Skeletal muscle satellite cell (primary cell): ENCODE measurements around the gene RASSF7.

Experiments
- H3K27me3 ChIP-seq: 2 replicates; pipeline ENCODE4 v1.7.0; 2013; ENCODE audit warnings: low read length; ENCODE audit not compliant: control insufficient read depth, insufficient read depth
- H3K36me3 ChIP-seq: 2 replicates; pipeline ENCODE4 v1.7.0; 2013; ENCODE audit warnings: mild to moderate bottlenecking, control low read depth, low read length; ENCODE audit not compliant: insufficient read depth
- H3K4me1 ChIP-seq: 2 replicates; pipeline ENCODE4 v1.7.0; 2013; ENCODE audit warnings: low read length; ENCODE audit not compliant: control insufficient read depth, insufficient read depth
- H3K4me2 ChIP-seq: 2 replicates; pipeline ENCODE4 v1.7.0; 2013; ENCODE audit warnings: mild to moderate bottlenecking, low read length
- H3K4me3 ChIP-seq: 2 replicates; pipeline ENCODE4 v1.7.0; 2013; ENCODE audit warnings: low read length
- H3K9ac ChIP-seq: 2 replicates; pipeline ENCODE4 v1.7.0; 2013; ENCODE audit warnings: mild to moderate bottlenecking, low read depth, low read length, moderate library complexity
- H3K9me3 ChIP-seq: replicated peaks from 2 replicates; pipeline ENCODE4 v1.7.0; 2013; ENCODE audit warnings: mild to moderate bottlenecking, control low read depth, low read length

The RASSF7 gene

DNA sequence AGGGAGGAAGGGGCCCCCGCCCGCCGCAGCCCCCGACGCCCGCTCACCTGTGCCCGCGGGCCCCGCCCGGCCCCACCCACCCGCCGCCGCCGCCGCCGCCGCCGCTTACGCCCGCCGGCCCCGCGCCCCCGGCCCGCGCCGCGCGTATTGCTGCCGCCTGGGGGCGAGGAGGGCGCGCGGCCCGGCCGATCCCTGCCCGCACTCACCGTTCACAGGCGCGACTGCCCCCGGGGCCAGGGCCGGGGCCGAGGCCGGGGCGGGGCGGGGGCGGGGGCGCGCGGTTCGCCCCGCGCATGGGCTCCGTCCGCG lies 25.6 kb upstream of the RASSF7 start:
- H3K4me1 ChIP-seq, result peaks cover 24% of the 10 kb centered on the region
- H3K9me3 ChIP-seq, result no peaks in the 10 kb centered on the region
- H3K9ac ChIP-seq, result peak overlapping the region; percentile 87
- H3K36me3 ChIP-seq, result peaks cover 23% of the 10 kb centered on the region
- H3K4me2 ChIP-seq, result peak overlapping the region; percentile 87
- H3K4me3 ChIP-seq, result peak overlapping the region; percentile 98
- no peaks in the 10 kb centered on the region for H3K27me3 ChIP-seq

DNA sequence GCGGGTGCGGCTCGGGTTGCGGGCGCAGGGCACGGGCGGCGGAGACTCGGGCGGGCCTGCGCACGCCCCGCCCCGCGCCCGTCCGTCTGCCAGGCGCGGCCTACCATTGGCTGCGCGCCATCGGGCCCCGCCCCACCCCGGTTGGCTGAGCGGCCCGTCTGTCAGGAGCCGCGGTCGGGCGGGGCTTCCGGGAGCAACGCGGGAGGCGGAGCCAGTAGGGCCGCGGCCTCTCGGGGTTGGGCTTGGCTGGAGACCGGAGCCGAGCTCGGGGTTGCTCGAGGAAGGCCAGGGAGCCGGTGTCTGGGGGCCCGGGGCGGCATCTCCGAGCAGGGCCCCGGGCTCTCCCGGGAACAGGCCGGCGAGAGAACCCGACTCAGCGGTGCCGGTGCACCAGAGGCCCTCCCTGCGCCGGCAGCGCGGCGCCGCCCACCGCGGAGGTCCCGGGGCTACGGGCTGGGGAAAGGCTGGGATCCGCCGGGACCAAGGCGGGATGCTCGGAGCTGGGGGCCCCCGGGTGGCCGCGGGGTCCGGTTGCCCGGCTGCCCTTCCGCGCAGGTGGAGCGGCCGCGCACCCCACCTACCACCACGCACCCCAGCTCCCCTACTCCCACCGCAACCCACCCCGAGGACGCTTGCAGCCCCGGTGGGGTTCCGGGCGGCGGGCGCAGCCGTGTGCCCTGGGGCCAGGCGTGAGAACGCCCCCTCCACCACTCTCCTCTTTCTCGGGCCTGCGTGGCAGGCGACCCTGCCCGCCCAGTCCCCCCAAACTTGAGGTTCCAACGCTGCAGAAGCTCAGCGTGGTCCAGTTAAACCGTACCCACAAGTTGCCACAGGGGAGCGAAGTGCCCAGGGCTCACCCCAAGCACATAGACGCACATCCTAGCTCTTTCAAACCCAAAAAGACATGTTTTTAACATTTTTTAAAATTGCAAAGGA lies 25.0 kb upstream of the RASSF7 start, which contains the start of gene HRAS:
Gene HRAS, minus strand, starts transcription at position 58 of the 936 bp plus-strand sequence.
- H3K4me1 ChIP-seq, result peaks cover 24% of the 10 kb centered on the region
- H3K4me2 ChIP-seq, result peak within 1 kb of the TSS; percentile 96
- no peaks in the 10 kb centered on the region for H3K9me3 ChIP-seq
- H3K36me3 ChIP-seq, result peaks cover 23% of the 10 kb centered on the region
- peak within 1 kb of the TSS; percentile 98 for H3K4me3 ChIP-seq
- no peaks in the 10 kb centered on the region for H3K27me3 ChIP-seq
- peak within 1 kb of the TSS; percentile 87 for H3K9ac ChIP-seq

DNA sequence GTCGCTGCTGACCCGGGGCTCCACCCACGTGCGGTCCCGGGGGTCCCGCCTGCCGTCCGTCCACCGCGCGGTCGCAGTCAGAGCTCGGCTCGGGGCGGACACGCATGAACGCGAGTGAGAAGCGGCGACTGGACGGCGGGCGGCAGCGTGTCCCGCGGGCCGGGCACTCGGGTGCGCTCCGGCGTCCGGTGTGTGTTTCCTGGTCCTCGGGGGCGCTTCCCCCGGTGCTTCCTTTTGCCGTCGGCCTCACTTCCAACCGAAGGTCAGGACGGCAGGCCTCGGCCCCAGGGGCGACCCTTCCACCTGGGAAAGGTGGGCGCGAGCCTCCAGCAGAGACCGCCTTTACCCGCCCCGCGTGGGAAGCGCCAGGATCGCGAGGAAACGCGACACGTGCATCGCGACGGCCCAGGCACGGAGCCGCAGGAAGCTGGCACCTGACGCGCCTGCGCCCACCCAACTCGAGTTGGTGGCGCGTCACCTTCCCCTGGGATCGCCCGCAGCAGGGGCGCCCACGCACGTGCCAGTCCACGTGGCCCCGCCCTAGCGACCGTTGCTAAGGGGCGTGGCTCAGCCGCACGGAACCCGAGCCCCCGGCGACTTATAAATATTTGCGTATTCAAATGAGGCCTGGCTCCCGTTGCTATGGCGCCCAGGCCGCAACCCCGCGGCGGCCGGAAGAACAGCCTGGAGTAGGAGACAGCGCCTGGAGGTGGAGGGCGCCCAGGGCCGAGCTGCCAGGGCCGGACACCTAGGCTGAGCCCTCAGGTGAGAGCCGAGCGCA lies 23.7 kb upstream of the RASSF7 start, which contains the start of gene LRRC56:
Gene LRRC56, plus strand, starts transcription at position 687 of the 781 bp plus-strand sequence. CDS start 3,158 bp downstream, outside the sequence.
- no peaks in the 10 kb centered on the region for H3K27me3 ChIP-seq
- peaks cover 24% of the 10 kb centered on the region for H3K4me1 ChIP-seq
- H3K36me3 ChIP-seq, result peaks cover 16% of the 10 kb centered on the region
- H3K9me3 ChIP-seq, result no peaks in the 10 kb centered on the region
- no peak within 1 kb of the TSS for H3K9ac ChIP-seq
- peak within 1 kb of the TSS; percentile 59 for H3K4me3 ChIP-seq
- peak within 1 kb of the TSS; percentile 76 for H3K4me2 ChIP-seq

DNA sequence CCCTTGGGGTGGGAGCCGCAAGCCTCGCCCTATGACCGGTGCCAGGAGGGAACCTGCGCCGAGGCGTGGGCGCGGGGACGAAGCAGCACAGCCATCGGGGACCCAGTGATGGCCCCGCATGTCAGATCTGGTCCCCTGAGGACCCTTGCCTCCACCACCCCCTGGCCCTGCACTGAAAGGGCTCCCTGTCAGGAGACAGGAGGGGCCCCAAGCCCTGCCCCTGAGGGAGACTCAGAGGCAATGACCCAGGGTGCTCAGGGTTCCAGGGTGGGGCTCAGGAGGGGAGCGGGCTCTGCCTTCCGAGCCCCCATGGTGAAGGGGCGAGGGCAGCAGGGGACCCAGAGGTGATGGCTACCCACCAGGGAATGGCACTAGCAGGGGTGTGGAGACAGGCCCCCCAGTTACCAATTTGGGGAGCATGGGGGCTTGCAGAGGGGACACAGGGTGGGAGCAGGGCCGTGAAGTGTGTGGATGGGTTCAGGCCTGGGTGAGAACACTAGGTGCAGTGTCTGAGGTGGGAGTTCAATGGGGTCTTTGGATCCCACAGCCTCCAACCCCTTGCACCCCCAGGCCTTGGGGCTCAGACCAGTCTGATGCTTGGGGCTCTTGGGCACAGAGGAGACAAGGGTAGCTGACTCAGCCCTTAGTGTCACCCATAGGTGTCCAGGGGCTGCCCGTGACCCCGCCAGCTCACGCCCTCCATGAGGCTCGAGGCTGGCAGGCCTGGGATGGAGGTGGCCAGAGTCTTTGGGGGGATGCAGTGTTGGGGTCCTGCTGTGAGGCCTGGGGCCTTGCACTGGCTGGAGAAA lies 22.9 kb upstream of the RASSF7 start:
- Histone ChIP-seq H3K9me3 (no peaks in the 10 kb centered on the region), H3K4me1 (peaks cover 24% of the 10 kb centered on the region), H3K9ac (no peak overlapping the region), H3K4me2 (peak overlapping the region; percentile 76), H3K4me3 (peak overlapping the region; percentile 44), H3K27me3 (no peaks in the 10 kb centered on the region), H3K36me3 (peaks cover 10% of the 10 kb centered on the region)

DNA sequence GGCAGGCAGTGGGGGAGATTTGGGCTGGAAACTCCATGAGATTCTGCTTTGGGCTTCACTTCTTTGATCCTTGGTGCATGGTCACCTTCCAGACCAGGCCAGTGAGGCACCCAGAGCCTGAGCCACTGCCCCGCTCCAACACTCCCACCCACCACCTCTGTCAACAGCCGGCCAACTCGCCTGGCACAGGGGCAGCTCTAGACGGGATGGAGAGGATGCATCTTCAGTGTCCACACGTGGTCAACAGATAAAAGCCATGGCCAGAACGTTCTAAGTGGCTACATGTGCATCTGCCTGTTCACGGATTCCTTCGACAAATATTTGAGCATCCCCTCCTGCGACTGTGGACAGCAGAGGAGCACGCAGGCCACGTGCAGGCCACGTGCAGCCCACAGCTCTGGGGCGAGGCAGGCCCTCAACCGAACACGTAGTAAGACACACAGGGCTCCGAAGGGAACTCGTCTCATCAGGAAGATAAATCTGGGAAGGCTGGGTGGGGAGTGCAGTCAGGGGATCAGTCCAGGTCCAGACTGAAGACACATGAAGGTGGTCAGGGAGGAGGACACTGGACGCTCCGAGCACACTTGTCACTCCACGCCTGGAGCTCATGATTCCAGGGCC lies 22.2 kb upstream of the RASSF7 start:
- Histone ChIP-seq H3K4me1 (peaks cover 24% of the 10 kb centered on the region), H3K4me2 (no peak overlapping the region), H3K9me3 (no peaks in the 10 kb centered on the region), H3K4me3 (no peak overlapping the region), H3K9ac (no peak overlapping the region), H3K27me3 (no peaks in the 10 kb centered on the region), H3K36me3 (peaks cover 5% of the 10 kb centered on the region)

DNA sequence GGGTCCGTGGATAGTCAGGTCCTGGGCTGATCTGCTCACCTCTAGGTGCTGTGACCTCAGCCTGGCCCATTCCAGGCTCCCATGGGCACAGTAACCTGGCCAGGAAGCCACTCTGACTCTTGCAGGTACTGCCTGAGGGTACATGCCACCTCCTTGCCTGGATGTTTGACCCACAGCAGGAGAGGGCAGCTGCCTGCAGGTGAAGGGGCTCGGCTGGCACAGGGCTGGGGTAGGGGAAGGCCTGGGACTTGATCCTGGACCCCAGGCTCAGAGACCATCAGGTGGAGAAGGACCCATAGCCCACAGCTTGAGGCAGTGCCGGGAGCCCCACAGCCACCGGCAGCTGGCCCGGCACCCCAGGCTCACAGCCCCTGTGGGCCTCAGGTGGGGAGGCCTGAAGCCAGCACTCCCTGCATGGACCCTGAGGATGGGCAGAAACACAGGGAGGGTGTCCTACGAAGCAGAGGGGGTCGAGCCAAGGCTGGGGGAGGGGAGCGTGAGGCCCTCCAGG lies 20.7 kb upstream of the RASSF7 start:
- H3K9ac ChIP-seq, result no peak overlapping the region
- H3K9me3 ChIP-seq, result no peaks in the 10 kb centered on the region
- H3K4me2 ChIP-seq, result no peak overlapping the region
- no peaks in the 10 kb centered on the region for H3K27me3 ChIP-seq
- H3K36me3 ChIP-seq, result no peaks in the 10 kb centered on the region
- peaks cover 17% of the 10 kb centered on the region for H3K4me1 ChIP-seq
- H3K4me3 ChIP-seq, result no peak overlapping the region

DNA sequence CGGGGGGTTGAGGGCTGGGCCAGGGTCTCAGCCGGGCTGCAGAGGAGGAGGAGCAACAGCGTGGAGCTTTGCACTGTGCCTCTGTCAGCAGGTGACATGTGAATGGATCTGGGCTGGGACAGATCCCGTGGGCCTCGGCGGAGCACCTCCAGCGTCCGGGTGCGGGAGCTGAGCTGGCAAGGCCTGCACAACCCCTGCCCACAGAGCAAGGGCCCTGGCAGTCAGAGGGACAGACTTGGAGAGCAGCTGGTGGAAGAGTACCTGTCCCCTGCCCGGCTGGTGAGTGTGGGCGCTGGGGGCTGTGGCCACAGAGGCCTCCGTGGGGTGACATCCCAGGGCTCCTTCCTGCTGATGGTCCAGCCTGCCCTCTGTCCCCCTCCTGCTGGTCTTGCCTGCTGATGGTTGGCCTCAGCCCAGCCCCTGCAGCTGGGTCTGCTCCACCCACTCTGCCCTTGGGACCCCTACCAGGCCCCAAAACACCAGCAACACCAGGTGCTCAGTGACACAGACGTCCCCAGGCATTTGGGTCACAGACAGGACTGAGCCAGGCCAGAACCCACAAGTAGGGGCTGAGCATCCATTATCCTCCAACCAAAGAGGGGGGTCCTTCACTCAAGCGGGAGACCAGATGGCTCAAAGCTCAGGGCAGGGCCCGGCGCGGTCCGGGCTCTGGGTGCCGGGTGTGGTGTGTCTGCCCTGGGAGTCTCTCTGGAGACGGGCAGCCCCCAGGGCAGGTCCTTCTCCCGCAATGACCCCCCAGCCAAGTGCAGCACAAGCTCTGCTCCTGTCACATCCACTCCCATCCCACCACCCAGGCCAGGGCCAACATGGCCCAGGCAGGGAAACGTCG lies 20.0 kb upstream of the RASSF7 start:
- Histone ChIP-seq H3K27me3 (no peaks in the 10 kb centered on the region), H3K4me3 (no peak overlapping the region)

DNA sequence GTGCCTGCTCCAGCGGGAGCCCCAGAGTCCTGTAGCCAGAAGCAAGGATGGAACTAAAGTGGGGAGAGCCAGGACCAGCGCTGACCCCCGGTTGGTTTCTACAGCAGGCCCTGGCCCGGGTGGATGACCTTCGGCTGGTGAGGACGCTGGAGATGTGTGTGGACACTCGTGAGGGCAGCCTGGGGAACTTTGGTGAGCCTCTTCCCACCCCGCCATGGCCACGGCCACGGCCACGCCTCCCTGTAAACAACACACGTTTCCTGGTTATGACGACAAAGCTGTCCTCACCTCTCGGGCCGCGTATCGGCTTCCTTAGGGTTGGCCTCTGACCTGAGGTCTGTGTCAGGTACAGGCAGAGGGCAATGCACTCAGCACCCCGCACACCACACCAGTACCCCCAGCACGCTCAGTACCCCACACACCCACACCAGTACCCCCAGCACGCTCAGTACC lies 19.3 kb upstream of the RASSF7 start:
- Histone ChIP-seq H3K9ac (no peak overlapping the region), H3K36me3 (no peaks in the 10 kb centered on the region), H3K27me3 (no peaks in the 10 kb centered on the region), H3K9me3 (no peaks in the 10 kb centered on the region), H3K4me2 (no peak overlapping the region), H3K4me1 (peaks cover 12% of the 10 kb centered on the region), H3K4me3 (no peak overlapping the region)

More for the DNA sequence above, 20.0 kb upstream of the RASSF7 start:
- H3K36me3 ChIP-seq, result no peaks in the 10 kb centered on the region
- no peaks in the 10 kb centered on the region for H3K9me3 ChIP-seq
- H3K4me2 ChIP-seq, result no peak overlapping the region
- peaks cover 17% of the 10 kb centered on the region for H3K4me1 ChIP-seq
- H3K9ac ChIP-seq, result no peak overlapping the region

DNA sequence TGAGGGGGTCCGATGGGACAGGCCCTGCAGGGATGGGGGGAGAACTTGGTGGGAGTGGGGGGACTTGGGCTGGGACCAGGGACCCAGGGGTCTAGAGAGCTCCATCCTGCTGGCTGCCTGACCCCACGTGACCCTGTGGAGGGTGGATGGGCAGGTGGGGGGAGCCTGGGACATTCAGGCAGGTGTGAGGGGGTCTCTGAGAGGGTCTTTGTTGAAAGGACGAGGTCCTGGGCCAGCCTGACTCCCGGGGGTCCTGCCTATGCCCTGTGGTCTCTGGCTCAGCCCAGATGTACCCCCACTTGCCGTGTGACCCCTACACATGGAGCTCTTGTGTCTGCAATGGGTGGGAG lies 16.0 kb upstream of the RASSF7 start:
- peaks cover under 1% of the 10 kb centered on the region for H3K27me3 ChIP-seq
- H3K9ac ChIP-seq, result no peak overlapping the region
- H3K4me3 ChIP-seq, result no peak overlapping the region
- H3K4me1 ChIP-seq, result no peaks in the 10 kb centered on the region
- H3K9me3 ChIP-seq, result no peaks in the 10 kb centered on the region
- no peak overlapping the region for H3K4me2 ChIP-seq
- no peaks in the 10 kb centered on the region for H3K36me3 ChIP-seq

DNA sequence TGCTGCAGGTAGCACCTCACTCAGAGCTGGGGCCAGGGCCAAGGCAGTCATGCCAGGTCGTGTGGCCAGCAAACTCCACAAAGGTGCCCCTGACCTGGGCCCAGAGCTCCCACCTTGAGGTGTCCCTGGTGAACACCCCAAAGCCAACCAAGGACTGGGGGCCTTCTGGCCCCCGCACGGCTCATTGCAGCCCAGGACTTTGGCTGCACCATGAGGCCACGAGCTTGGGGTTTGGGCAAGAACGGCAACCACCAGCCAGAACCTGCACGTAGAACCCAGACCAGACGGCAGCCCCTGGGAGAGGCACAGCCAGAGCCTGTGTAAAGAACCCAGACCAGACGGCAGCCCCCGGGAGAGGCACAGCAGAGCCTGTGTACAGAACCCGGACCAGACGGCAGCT lies 15.6 kb upstream of the RASSF7 start:
- Histone ChIP-seq H3K9me3 (no peaks in the 10 kb centered on the region), H3K4me1 (no peaks in the 10 kb centered on the region), H3K27me3 (peaks cover 2% of the 10 kb centered on the region), H3K36me3 (no peaks in the 10 kb centered on the region), H3K4me3 (no peak overlapping the region), H3K4me2 (no peak overlapping the region), H3K9ac (no peak overlapping the region)
